ENCODE data around the gene CDK5. TPM values are rescaled to one million over a fixed set of nuclear protein-coding genes. Genes with fewer than 3 reads are reported as not detected.
"Not testable (repeated sequence)": the region's sequence is repeated elsewhere in the genome, so short reads cannot be mapped to it uniquely, and the experiment has no call there.

CDK5 gene
- total RNA-seq, 1 donor: 3.7 TPM

DNA sequence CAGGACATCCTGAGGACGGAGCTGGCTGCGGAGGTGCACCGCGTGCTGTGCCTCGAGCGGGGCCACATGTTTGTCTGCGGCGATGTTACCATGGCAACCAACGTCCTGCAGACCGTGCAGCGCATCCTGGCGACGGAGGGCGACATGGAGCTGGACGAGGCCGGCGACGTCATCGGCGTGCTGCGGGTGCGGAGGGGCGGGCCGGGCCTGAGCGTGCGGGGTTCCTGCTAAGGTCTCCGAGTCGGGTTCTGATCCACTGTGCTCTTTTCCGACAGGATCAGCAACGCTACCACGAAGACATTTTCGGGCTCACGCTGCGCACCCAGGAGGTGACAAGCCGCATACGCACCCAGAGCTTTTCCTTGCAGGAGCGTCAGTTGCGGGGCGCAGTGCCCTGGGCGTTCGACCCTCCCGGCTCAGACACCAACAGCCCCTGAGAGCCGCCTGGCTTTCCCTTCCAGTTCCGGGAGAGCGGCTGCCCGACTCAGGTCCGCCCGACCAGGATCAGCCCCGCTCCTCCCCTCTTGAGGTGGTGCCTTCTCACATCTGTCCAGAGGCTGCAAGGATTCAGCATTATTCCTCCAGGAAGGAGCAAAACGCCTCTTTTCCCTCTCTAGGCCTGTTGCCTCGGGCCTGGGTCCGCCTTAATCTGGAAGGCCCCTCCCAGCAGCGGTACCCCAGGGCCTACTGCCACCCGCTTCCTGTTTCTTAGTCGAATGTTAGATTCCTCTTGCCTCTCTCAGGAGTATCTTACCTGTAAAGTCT lies 43.8 kb downstream of the CDK5 start:
- peaks cover 13% of the 10 kb centered on the region for H3K27me3 ChIP-seq (ENCODE audit: insufficient read depth, low read length)
- no peaks in the 10 kb centered on the region for H3K9me3 ChIP-seq (ENCODE audit: low read depth, low read length)
- peak overlapping the region; percentile 43 for H3K4me3 ChIP-seq (ENCODE audit: low read length)
- H3K4me1 ChIP-seq (ENCODE audit: insufficient read depth, low read length): peaks cover 73% of the 10 kb centered on the region

GRCh38 chr7:151013356-151013732 lies 44.4 kb downstream of the CDK5 start:
- no peaks in the 10 kb centered on the region for H3K9me3 ChIP-seq (ENCODE audit: low read depth, low read length)
- peaks cover 11% of the 10 kb centered on the region for H3K27me3 ChIP-seq (ENCODE audit: insufficient read depth, low read length)
- peaks cover 73% of the 10 kb centered on the region for H3K4me1 ChIP-seq (ENCODE audit: insufficient read depth, low read length)
- H3K4me3 ChIP-seq (ENCODE audit: low read length): no peak overlapping the region

- Histone ChIP-seq H3K9me3 (ENCODE audit: low read depth, low read length) (no peaks in the 10 kb centered on the region), H3K4me3 (ENCODE audit: low read length) (no peak overlapping the region), H3K4me1 (ENCODE audit: insufficient read depth, low read length) (peaks cover 73% of the 10 kb centered on the region), H3K27me3 (ENCODE audit: insufficient read depth, low read length) (peaks cover 10% of the 10 kb centered on the region)
Observed at GRCh38 chr7:151012911-151013347, 44.8 kb downstream of the CDK5 start.

DNA sequence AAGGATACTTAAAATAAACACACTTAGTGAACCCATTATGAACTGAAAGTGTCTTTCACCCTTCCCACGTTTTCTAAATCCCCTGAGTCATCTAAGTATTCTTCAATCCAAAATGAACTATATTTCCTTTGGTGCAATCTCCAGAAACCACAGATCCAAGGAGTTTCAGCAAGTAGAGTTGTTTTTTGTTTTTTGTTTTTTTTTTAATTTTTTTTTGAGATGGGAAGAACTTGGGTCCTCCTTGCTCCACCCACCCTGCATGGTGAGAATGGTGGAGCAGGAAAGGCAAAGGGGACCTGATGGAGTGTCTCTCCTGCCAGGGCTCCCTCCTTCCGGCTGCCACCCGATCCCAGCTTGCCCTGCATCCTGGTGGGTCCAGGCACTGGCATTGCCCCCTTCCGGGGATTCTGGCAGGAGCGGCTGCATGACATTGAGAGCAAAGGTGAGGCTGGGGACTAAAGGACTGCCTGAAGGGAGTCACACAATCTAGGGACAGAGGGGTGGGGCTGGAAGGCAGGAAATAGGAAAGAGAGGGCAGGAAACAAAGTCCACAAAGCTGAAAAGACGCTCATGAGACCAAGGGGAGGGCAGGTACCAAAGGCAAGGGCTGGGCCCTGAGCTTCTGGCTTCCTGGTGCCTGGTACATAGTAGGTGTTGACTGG lies 45.5 kb downstream of the CDK5 start:
- peaks cover 10% of the 10 kb centered on the region for H3K27me3 ChIP-seq (ENCODE audit: insufficient read depth, low read length)
- H3K4me1 ChIP-seq (ENCODE audit: insufficient read depth, low read length): peaks cover 74% of the 10 kb centered on the region
- no peak overlapping the region for H3K4me3 ChIP-seq (ENCODE audit: low read length)
- H3K9me3 ChIP-seq (ENCODE audit: low read depth, low read length): no peaks in the 10 kb centered on the region

DNA sequence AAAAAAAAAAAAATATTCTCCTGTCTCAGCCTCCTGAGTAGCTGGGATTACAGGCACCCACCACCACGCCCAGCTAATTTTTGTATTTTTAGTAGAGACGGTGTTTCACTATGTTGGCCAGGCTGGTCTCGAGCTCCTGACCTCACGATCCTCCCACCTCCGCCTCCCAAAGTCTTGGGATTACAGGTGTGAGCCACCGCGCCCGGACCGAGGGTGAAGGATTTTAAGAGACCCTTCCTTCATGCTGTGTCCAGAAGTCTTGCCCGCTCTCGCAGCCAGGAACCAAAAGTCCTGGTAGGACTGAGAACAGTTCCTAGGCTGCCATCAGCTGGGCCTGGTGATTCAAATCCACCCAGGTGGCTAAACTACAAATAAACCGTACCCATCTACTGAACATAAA lies 46.1 kb downstream of the CDK5 start:
- H3K4me3 ChIP-seq (ENCODE audit: low read length); H3K9me3 ChIP-seq (ENCODE audit: low read depth, low read length); H3K27me3 ChIP-seq (ENCODE audit: insufficient read depth, low read length): not testable (repeated sequence)
- H3K4me1 ChIP-seq (ENCODE audit: insufficient read depth, low read length): peaks cover 79% of the 10 kb centered on the region

DNA sequence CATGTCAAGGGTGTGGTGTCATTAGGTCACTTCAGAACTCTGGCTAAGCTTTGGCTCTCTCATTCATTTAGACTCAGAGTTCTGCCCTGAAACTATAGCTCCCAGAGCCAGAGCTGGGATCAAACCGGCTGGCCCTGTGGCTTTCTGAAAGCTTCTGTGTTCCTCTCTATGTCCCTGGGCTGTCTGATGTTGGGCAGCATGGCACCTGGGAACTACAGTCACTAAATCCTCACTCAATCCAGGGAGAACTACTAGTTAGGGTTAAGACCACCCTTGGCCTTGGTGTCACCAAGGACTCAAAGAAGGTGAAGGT lies 46.6 kb downstream of the CDK5 start:
- Histone ChIP-seq H3K4me3 (ENCODE audit: low read length) (no peak overlapping the region), H3K9me3 (ENCODE audit: low read depth, low read length) (no peaks in the 10 kb centered on the region), H3K27me3 (ENCODE audit: insufficient read depth, low read length) (peaks cover 10% of the 10 kb centered on the region), H3K4me1 (ENCODE audit: insufficient read depth, low read length) (peaks cover 79% of the 10 kb centered on the region)

GRCh38 chr7:151010307-151011096 lies 47.2 kb downstream of the CDK5 start:
- Histone ChIP-seq H3K4me3 (ENCODE audit: low read length) (no peak overlapping the region), H3K27me3 (ENCODE audit: insufficient read depth, low read length) (peaks cover 10% of the 10 kb centered on the region), H3K4me1 (ENCODE audit: insufficient read depth, low read length) (peaks cover 76% of the 10 kb centered on the region), H3K9me3 (ENCODE audit: low read depth, low read length) (no peaks in the 10 kb centered on the region)

DNA sequence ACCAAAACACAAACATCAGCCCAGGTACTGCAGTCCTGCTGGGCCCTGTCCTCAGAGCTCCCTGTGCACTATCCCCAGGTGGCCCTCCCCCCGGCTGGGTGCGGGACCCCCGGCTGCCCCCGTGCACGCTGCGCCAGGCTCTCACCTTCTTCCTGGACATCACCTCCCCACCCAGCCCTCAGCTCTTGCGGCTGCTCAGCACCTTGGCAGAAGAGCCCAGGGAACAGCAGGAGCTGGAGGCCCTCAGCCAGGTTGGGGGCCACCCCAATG lies 47.7 kb downstream of the CDK5 start:
- Histone ChIP-seq H3K4me3 (ENCODE audit: low read length) (no peak overlapping the region), H3K9me3 (ENCODE audit: low read depth, low read length) (no peaks in the 10 kb centered on the region), H3K27me3 (ENCODE audit: insufficient read depth, low read length) (peaks cover 10% of the 10 kb centered on the region), H3K4me1 (ENCODE audit: insufficient read depth, low read length) (peaks cover 71% of the 10 kb centered on the region)

DNA sequence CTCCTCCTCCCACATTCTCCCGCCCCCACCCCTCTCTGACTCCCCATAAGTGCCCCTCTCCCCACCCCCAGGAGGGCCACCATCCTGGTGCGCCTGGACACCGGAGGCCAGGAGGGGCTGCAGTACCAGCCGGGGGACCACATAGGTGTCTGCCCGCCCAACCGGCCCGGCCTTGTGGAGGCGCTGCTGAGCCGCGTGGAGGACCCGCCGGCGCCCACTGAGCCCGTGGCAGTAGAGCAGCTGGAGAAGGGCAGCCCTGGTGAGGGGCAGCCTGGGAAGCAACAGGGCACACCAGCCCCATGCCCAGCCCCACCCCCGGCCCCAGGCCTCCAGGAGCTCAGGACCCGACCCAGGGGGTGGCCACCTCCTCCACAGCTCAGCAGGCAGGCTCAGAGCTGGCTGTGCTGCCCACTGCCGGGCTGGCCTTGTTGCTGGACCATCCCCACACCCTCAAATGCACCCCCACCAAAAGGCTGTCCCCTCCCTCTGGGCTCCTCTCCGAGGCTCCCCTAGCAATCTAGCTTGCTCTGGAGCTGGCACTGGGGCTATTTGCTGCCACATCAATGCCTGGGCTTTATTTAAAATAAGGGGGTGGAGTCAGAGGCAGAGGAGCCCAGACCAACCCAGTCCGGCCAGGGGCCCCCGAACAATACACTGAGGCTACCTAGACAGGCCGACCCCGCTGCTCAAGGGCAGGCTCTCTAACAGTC lies 48.2 kb downstream of the CDK5 start:
- Histone ChIP-seq H3K4me3 (ENCODE audit: low read length) (no peak overlapping the region), H3K27me3 (ENCODE audit: insufficient read depth, low read length) (peaks cover 10% of the 10 kb centered on the region), H3K4me1 (ENCODE audit: insufficient read depth, low read length) (peaks cover 66% of the 10 kb centered on the region), H3K9me3 (ENCODE audit: low read depth, low read length) (no peaks in the 10 kb centered on the region)

DNA sequence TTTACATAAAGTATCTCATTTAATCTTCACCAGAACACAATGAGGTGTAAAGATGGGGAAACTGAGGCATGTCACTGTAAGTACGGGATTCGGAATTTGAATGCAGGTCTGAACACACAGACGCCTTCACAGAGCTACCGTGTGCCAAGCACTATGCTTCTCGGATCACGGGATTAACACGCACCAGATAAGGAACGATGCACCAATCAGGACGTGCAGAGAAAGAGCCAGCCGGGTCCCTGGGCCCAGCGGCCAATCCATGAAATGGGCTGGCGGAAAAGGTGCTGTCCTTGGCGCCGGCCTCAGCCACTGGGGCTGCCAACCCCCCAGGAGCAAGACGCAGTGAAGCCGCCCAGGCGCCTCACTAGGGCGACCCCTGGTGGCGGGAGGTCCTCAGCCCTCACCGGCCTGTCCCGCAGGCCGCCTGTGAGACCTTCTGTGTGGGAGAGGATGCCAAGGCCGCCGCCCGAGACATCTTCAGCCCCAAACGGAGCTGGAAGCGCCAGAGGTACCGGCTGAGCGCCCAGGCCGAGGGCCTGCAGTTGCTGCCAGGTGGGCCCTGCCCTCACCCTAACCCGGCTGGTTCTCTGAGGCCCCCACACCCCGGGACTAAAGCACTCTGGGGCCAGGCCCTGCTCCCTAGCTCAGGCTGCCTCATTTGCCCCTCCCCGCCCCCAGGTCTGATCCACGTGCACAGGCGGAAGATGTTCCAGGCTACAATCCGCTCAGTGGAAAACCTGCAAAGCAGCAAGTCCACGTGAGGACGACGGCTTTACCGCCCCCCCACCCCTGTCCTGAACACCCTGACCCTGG lies 49.0 kb downstream of the CDK5 start:
- peaks cover 10% of the 10 kb centered on the region for H3K27me3 ChIP-seq (ENCODE audit: insufficient read depth, low read length)
- H3K9me3 ChIP-seq (ENCODE audit: low read depth, low read length): no peaks in the 10 kb centered on the region
- H3K4me3 ChIP-seq (ENCODE audit: low read length): peak overlapping the region; percentile 0
- H3K4me1 ChIP-seq (ENCODE audit: insufficient read depth, low read length): peaks cover 58% of the 10 kb centered on the region

GRCh38 chr7:151008143-151008510 lies 49.6 kb downstream of the CDK5 start:
- H3K4me1 ChIP-seq (ENCODE audit: insufficient read depth, low read length): peaks cover 55% of the 10 kb centered on the region
- peaks cover 9% of the 10 kb centered on the region for H3K27me3 ChIP-seq (ENCODE audit: insufficient read depth, low read length)
- no peak overlapping the region for H3K4me3 ChIP-seq (ENCODE audit: low read length)
- H3K9me3 ChIP-seq (ENCODE audit: low read depth, low read length): no peaks in the 10 kb centered on the region

- Histone ChIP-seq H3K27me3 (ENCODE audit: insufficient read depth, low read length) (peaks cover 3% of the 10 kb centered on the region), H3K4me3 (ENCODE audit: low read length) (no peak overlapping the region), H3K4me1 (ENCODE audit: insufficient read depth, low read length) (peaks cover 49% of the 10 kb centered on the region), H3K9me3 (ENCODE audit: low read depth, low read length) (no peaks in the 10 kb centered on the region)
Observed at GRCh38 chr7:151007469-151007898, 50.2 kb downstream of the CDK5 start.

DNA sequence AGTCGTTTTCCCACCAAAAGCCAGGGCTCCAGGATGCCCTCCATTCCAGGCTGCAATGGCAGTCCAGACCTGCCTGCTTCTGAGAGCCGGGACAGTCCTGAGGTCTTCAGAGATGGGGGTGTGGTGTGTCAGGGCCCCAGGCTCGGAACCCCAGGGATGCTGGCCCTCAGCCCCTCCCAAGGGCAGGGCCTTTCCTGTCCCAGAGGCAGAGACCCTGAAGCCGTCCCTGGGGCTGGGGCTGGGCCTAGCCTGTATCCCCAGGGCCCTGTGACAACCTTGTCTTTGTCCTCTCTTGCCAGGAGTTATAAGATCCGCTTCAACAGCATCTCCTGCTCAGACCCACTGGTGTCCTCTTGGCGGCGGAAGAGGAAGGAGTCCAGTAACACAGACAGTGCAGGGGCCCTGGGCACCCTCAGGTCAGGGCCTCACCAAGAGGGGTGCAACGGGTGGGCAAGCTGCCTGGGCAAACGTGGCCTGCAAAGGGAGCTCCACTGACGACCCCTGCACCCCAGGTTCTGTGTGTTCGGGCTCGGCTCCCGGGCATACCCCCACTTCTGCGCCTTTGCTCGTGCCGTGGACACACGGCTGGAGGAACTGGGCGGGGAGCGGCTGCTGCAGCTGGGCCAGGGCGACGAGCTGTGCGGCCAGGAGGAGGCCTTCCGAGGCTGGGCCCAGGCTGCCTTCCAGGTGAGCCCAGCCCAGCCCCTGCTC lies 51.0 kb downstream of the CDK5 start:
- Histone ChIP-seq H3K9me3 (ENCODE audit: low read depth, low read length) (no peaks in the 10 kb centered on the region), H3K27me3 (ENCODE audit: insufficient read depth, low read length) (no peaks in the 10 kb centered on the region), H3K4me1 (ENCODE audit: insufficient read depth, low read length) (peaks cover 44% of the 10 kb centered on the region), H3K4me3 (ENCODE audit: low read length) (no peak overlapping the region)

GRCh38 chr7:151005566-151005965 lies 52.1 kb downstream of the CDK5 start:
- H3K4me1 ChIP-seq (ENCODE audit: insufficient read depth, low read length): peaks cover 37% of the 10 kb centered on the region

More at GRCh38 chr7:151005566-151005965, 52.1 kb downstream of the CDK5 start:
- Histone ChIP-seq H3K9me3 (ENCODE audit: low read depth, low read length) (no peaks in the 10 kb centered on the region), H3K4me3 (ENCODE audit: low read length) (no peak overlapping the region), H3K27me3 (ENCODE audit: insufficient read depth, low read length) (no peaks in the 10 kb centered on the region)
